IPS-NIHi7 (cell line): Measurements from ENCODE around the gene ARHGAP25.

Experiments
- DNase-seq: peaks from one replicate; pipeline ENCODE4 v3.0.0; 2012; ENCODE audit warnings: mixed read lengths; ENCODE audit errors: extremely low spot score

The ARHGAP25 gene

GRCh38 chr2:68860111-68860510, 125.5 kb downstream of the ARHGAP25 start:
- DNase-seq: no peak

GRCh38 chr2:68861330-68861729, 126.7 kb downstream of the ARHGAP25 start:
- no peak for DNase-seq

- DNase-seq: no peak
Observed at GRCh38 chr2:68862889-68863288, 128.3 kb downstream of the ARHGAP25 start.

GRCh38 chr2:68863996-68864395, 129.4 kb downstream of the ARHGAP25 start:
- no peak for DNase-seq

GRCh38 chr2:68865108-68865507, 130.5 kb downstream of the ARHGAP25 start:
- no peak for DNase-seq

- no peak for DNase-seq
Observed at GRCh38 chr2:68870215-68870614, 135.6 kb downstream of the ARHGAP25 start.

GRCh38 chr2:68871159-68871764, 136.7 kb downstream of the ARHGAP25 start, which contains the start of gene BMP10:
TSS of gene BMP10 (minus strand) at chr2:68871397. CDS start at chr2:68871358, 39 bp downstream.
- DNase-seq: no peak
